ENCODE measurements around the gene SFXN3. TPM values are rescaled to one million over a fixed set of nuclear protein-coding genes. Genes with fewer than 3 reads are reported as not detected.

The SFXN3 gene
- total and polyA plus RNA-seq, 2 of the 13 experiments (the other 11 are each of a cell fraction or from before 2014, with no cell fraction given), result 16.8 to 71.5 TPM

GRCh38 chr10:101042118-101042517 lies 11.1 kb downstream of the SFXN3 start:
- ATAC-seq, result no peak
- peak; percentile 42 to 49; a peak in 3 of 4 replicates for TF ChIP-seq MAFK (conservative IDR thresholded peaks at IDR 0.05 in 1 of 2, IDR thresholded peaks at IDR 0.05 in 1 of 2; ENCODE audit: low read length in 2 of 2)
- TF ChIP-seq, protein P1, sequence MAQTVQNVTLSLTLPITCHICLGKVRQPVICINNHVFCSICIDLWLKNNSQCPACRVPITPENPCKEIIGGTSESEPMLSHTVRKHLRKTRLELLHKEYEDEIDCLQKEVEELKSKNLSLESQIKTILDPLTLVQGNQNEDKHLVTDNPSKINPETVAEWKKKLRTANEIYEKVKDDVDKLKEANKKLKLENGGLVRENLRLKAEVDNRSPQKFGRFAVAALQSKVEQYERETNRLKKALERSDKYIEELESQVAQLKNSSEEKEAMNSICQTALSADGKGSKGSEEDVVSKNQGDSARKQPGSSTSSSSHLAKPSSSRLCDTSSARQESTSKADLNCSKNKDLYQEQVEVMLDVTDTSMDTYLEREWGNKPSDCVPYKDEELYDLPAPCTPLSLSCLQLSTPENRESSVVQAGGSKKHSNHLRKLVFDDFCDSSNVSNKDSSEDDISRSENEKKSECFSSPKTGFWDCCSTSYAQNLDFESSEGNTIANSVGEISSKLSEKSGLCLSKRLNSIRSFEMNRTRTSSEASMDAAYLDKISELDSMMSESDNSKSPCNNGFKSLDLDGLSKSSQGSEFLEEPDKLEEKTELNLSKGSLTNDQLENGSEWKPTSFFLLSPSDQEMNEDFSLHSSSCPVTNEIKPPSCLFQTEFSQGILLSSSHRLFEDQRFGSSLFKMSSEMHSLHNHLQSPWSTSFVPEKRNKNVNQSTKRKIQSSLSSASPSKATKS (CRISPR knock-in tag; IDR thresholded peaks at IDR 0.05), result no peak
- POLR2A ChIA-PET, result interaction anchor here (1.3 to 5.9 kb wide), 12 partner anchors 8 to 99 kb away, joined by 5 to 141 read pairs (median 12); partner anchors contain the start of genes KAZALD1, PDZD7 and SFXN3
- Histone ChIP-seq H3K79me2 (ENCODE audit: insufficient read depth, low read length) (no peaks in the 10 kb centered on the region), H3K4me3 (replicated peaks in 1 of 3; ENCODE audit: insufficient read depth in 1 of 3, low read depth in 2 of 3, low read length in 3 of 3) (peak overlapping the region; percentile 51 to 74 (median 52); a peak in 5 of 6 replicates), H2AFZ (ENCODE audit: low read length) (no peak overlapping the region), H3K4me2 (ENCODE audit: low read depth, low read length) (peak overlapping the region; percentile 89), H3K9ac (ENCODE audit: insufficient read depth, low read depth, low read length) (peak overlapping the region; percentile 78), H4K20me1 (ENCODE audit: insufficient read depth, low read length) (no peaks in the 10 kb centered on the region), H3K4me1 (ENCODE audit: insufficient read depth, low read length) (peaks cover 57% of the 10 kb centered on the region), H3K9me3 (ENCODE audit: low read length) (no peaks in the 10 kb centered on the region), H3K36me3 (replicated peaks in 1 of 2; ENCODE audit: control insufficient read depth in 1 of 2, insufficient read depth in 2 of 2, low read length in 2 of 2) (peaks cover 4 to 12% of the 10 kb centered on the region in 2 experiments; a peak in 3 of 5 replicates), H3K27me3 (ENCODE audit: control insufficient read depth in 1 of 2, insufficient read depth in 2 of 2, low read length in 2 of 2) (no peaks in the 10 kb centered on the region; a peak in 1 of 5 replicates), H3K27ac (ENCODE audit: extremely low read length, insufficient read depth, low read length) (peak overlapping the region; percentile 87)
- intact Hi-C loops (cut with micrococcal nuclease; ENCODE audit: unreplicated experiment), result no loop called here
- FAIRE-seq, result no peak
- DNase-seq (ENCODE audit: low spot score), result no peak
- CTCF ChIA-PET (ENCODE audit: low intra/inter-chr PET ratio, low total read pairs), result interaction anchor here (1.1 to 4.2 kb wide), 3 partner anchors 14 to 25 kb away, joined by 3 to 45 read pairs (median 11); no protein-coding TSS in a partner anchor
- no TSS peak for BruUV-seq (replicated peaks)
- 69% methylated on average over 4 of the region's 4 CpGs for WGBS (ENCODE audit: low lambda C conversion rate)
- in situ Hi-C loops (cut with HindIII; ENCODE audit: extremely low pct_ligation_motif_present, low pct_unique_long_range_greater_than_20kb), result no loop called here

GRCh38 chr10:101042667-101043362 lies 11.8 kb downstream of the SFXN3 start:
- under 1% methylated on average over 35 of the region's 40 CpGs for WGBS (ENCODE audit: low lambda C conversion rate)
- DNase-seq (ENCODE audit: low spot score) (peak; percentile 94), FAIRE-seq (peak; percentile 84), ATAC-seq (peak; percentile 90)
- intact Hi-C loops (cut with micrococcal nuclease; ENCODE audit: unreplicated experiment) (no loop called here), in situ Hi-C loops (cut with HindIII; ENCODE audit: extremely low pct_ligation_motif_present, low pct_unique_long_range_greater_than_20kb) (no loop called here)
- H3K4me3 ChIP-seq (replicated peaks in 1 of 3; ENCODE audit: insufficient read depth in 1 of 3, low read depth in 2 of 3, low read length in 3 of 3), result peak overlapping the region; percentile 51 to 74 (median 52)
- H4K20me1 ChIP-seq (ENCODE audit: insufficient read depth, low read length), result no peaks in the 10 kb centered on the region
- no peaks in the 10 kb centered on the region; a peak in 1 of 5 replicates for H3K27me3 ChIP-seq (ENCODE audit: control insufficient read depth in 1 of 2, insufficient read depth in 2 of 2, low read length in 2 of 2)
- peaks cover 61% of the 10 kb centered on the region for H3K4me1 ChIP-seq (ENCODE audit: insufficient read depth, low read length)
- ChIA-PET POLR2A (interaction anchor here (0.7 to 5.9 kb wide), 15 partner anchors 8 to 99 kb away, joined by 3 to 141 read pairs (median 9); partner anchors contain the start of genes KAZALD1, PDZD7 and SFXN3), CTCF (ENCODE audit: low intra/inter-chr PET ratio, low total read pairs) (interaction anchor here (0.7 to 4.2 kb wide), 2 partner anchors 25 to 27 kb away, joined by 3 to 45 read pairs; no protein-coding TSS in a partner anchor)
- H3K9me3 ChIP-seq (ENCODE audit: low read length), result no peaks in the 10 kb centered on the region
- peaks cover 1 to 7% of the 10 kb centered on the region in 2 experiments; a peak in 2 of 5 replicates for H3K36me3 ChIP-seq (replicated peaks in 1 of 2; ENCODE audit: control insufficient read depth in 1 of 2, insufficient read depth in 2 of 2, low read length in 2 of 2)
- H3K4me2 ChIP-seq (ENCODE audit: low read depth, low read length), result peak overlapping the region; percentile 89
- BruUV-seq (replicated peaks), result no TSS peak
- H3K27ac ChIP-seq (ENCODE audit: extremely low read length, insufficient read depth, low read length), result peak overlapping the region; percentile 87
- H3K9ac ChIP-seq (ENCODE audit: insufficient read depth, low read depth, low read length), result peak overlapping the region; percentile 78
- peak overlapping the region; percentile 12 for H2AFZ ChIP-seq (ENCODE audit: low read length)
- no peaks in the 10 kb centered on the region for H3K79me2 ChIP-seq (ENCODE audit: insufficient read depth, low read length)
- peak; percentile 37 for TF ChIP-seq SP2 (CRISPR knock-in tag; IDR thresholded peaks at IDR 0.05)
- 0 out of 2 replicates have a peak, but pooled peaks have one; percentile 37 for TF ChIP-seq HNRNPL (IDR thresholded peaks at IDR 0.05; ENCODE audit: low read depth, low read length)
- 0 out of 2 replicates have a peak, but pooled peaks have one; percentile 21 for TF ChIP-seq GATAD2A (CRISPR knock-in tag; IDR thresholded peaks at IDR 0.05)
- no peak for TF ChIP-seq ZUFSP (CRISPR knock-in tag; IDR thresholded peaks at IDR 0.05; ENCODE audit: borderline replicate concordance)
- TF ChIP-seq HDAC2 (CRISPR knock-in tag; IDR thresholded peaks at IDR 0.05), result 0 out of 2 replicates have a peak, but pooled peaks have one; percentile 23
- 0 out of 2 replicates have a peak, but pooled peaks have one; percentile 27 for TF ChIP-seq MEF2D (CRISPR knock-in tag; IDR thresholded peaks at IDR 0.05)
- no peak for TF ChIP-seq BRCA1 (CRISPR knock-in tag; IDR thresholded peaks at IDR 0.05)
- TF ChIP-seq, protein P2, sequence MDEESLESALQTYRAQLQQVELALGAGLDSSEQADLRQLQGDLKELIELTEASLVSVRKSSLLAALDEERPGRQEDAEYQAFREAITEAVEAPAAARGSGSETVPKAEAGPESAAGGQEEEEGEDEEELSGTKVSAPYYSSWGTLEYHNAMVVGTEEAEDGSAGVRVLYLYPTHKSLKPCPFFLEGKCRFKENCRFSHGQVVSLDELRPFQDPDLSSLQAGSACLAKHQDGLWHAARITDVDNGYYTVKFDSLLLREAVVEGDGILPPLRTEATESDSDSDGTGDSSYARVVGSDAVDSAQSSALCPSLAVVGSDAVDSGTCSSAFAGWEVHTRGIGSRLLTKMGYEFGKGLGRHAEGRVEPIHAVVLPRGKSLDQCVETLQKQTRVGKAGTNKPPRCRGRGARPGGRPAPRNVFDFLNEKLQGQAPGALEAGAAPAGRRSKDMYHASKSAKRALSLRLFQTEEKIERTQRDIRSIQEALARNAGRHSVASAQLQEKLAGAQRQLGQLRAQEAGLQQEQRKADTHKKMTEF (CRISPR knock-in tag; IDR thresholded peaks at IDR 0.05), result peak; percentile 80
- TF ChIP-seq ETV6 (CRISPR knock-in tag; conservative IDR thresholded peaks at IDR 0.05), result no peak; the same call in 1 of the 2 replicates
